Ovary (tissue), 9 donors: ENCODE data around the gene PRMT1. TPM values are rescaled to one million over a fixed set of nuclear protein-coding genes. Genes with fewer than 3 reads are reported as not detected.
A peak's percentile ranks its signal among the peaks of the same experiment; 100 is the strongest.

ENCODE experiments used
- DNase-seq, 5 donors: peaks; one replicate each; pipeline ENCODE4 v3.0.0-alpha.2; 2019 to 2020
- H3K27ac ChIP-seq, 2 donors: fragments of 200-600 bp; one replicate each; pipeline versions ENCODE4 v1.5.1 to v1.8.0; 2019 to 2022
- H3K27me3 ChIP-seq: fragments of 200-600 bp; one replicate; pipeline ENCODE4 v1.8.0; 2022
- H3K36me3 ChIP-seq: fragments of 200-600 bp; sonication (generic); one replicate; pipeline ENCODE4 v1.5.1; 2019
- H3K4me1 ChIP-seq: one replicate; pipeline ENCODE4 v1.8.1; 2013; ENCODE audit warnings: mild to moderate bottlenecking, moderate library complexity; ENCODE audit not compliant: insufficient read depth
- H3K4me3 ChIP-seq: fragments of 200-600 bp; sonication (generic); one replicate; pipeline ENCODE4 v1.5.1; 2017
- H3K9me3 ChIP-seq, 2 donors: fragments of 200-600 bp in 1 of 2; sonication (generic) in 1 of 2; one replicate each; pipeline versions ENCODE4 v1.5.1 to v1.8.1; 2013 to 2019; ENCODE audit warnings: mild to moderate bottlenecking in 1 of 2, moderate library complexity in 1 of 2
- CTCF ChIP-seq, 3 donors: fragments of 450-650 bp in 2 of 3; fragments of 200-600 bp in 1 of 3; IDR thresholded peaks; one replicate each; pipeline versions ENCODE4 v1.5.1 to v1.8.0; 2016 to 2022; ENCODE audit warnings: antibody characterized with exemption in 3 of 3, mild to moderate bottlenecking in 1 of 3
- EP300 ChIP-seq: sonication (generic); formaldehyde crosslinking; IDR thresholded peaks from one replicate; pipeline ENCODE4 v1.6.1; 2017; ENCODE audit warnings: antibody characterized with exemption
- POLR2A ChIP-seq: fragments of 450-650 bp; IDR thresholded peaks from one replicate; pipeline ENCODE4 v1.6.1; 2017; ENCODE audit warnings: antibody characterized with exemption, mild to moderate bottlenecking, moderate library complexity
- whole genome bisulfite sequencing, 3 donors: extraction: QIAGEN DNeasy Blood & Tissue Kit in 1 of 3; methylation state at CpG; one replicate each; pipeline versions ENCODE4 v1.1.5 to v1.1.7; 2013 to 2017; 5-methylcytosine and 5-hydroxymethylcytosine counted together
- intact Hi-C, 4 donors: fragments of 100-400 bp; cut with DNase I; formaldehyde crosslinking; loops; one replicate each; pipeline versions ENCODE4 v1.11.0 to v1.15.1; 2022 to 2023
- polyA plus RNA-seq, 2 donors: library from polyadenylated mRNA; stranded (reverse); fragments of 200-250 nt in 1 of 2; fragments of 350-450 nt in 1 of 2; fragmentation: Illumina TruSeq in 1 of 2; extraction: RNeasy Lipid Tissue Mini Kit (QIAGEN cat#74804) in 1 of 2; gene quantifications; one replicate each; pipeline ENCODE4 v1.2.3, GENCODE V29; 2013 to 2014
- total RNA-seq, 7 donors: library from RNA; depleted of rRNA in 2 of 7; stranded (reverse); fragments of >200 nt in 2 of 7; fragmentation: NEBNext Ultra II Directional in 3 of 7; extraction: Animal tissue kit (Norgen Biotek cat#: 25700) in 3 of 7; gene quantifications; one replicate each; pipeline versions ENCODE4 v1.1.0 to v1.2.4, GENCODE V29; 2016 to 2023
- donor health status: DM: no; HTN: no; CAD: no; lungs with moderate emphysema.
- donor health status: DM: no; HTN: no; CAD: no.
- donor health status: Bipolar disorder and iron deficiency.
- donor health status: DM: yes; HTN: yes; CAD: no.
- donor health status: DM: no; HTN: no; CAD: no.
- donor health status: DM: yes; HTN: yes; CAD: no.

The PRMT1 gene
- total and polyA plus RNA-seq, 9 donors, result 57.1 to 182 (median 152) TPM

DNA sequence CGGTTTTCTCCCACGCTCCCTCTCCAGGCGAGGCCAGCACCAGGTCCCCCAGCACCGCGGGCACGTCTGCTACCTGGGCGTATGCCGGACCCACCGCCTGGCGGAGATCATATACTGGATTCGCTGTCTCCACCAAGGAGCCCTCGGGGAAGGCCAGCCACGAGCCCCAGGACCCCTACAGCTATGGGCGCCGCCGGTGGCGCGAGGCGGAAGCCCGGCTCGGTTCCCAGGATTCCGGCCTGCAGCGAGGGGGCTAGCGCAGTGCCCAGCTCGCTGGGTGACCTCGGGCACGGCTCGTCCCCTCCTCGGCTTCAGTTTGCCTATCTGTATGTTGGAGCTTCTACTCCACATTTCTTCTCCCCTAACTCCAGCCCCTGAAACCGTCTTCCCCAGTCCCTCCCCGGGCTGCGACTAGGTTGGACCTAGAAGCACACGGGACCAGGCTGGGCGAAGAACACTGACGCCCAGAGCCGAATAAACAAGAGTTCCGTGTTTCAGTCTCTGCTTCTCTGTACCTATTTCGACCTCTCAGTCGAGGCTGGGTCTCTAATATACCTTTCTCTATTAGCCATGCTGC, 13.1 kb downstream of the PRMT1 start:
- H3K9me3 ChIP-seq, result no peaks in the 10 kb centered on the region
- H3K27ac ChIP-seq, result peak overlapping the region; percentile 8 to 10
- peak overlapping the region; percentile 39 for H3K4me3 ChIP-seq
- DNase-seq, result no peak
- TF ChIP-seq CTCF (IDR thresholded peaks at IDR 0.05), result no peak
- TF ChIP-seq EP300, result no peak
- TF ChIP-seq POLR2A, result no peak
- no peaks in the 10 kb centered on the region for H3K36me3 ChIP-seq
- no peaks in the 10 kb centered on the region for H3K4me1 ChIP-seq
- 2 to 4% (median 3%) methylated on average over 37 to 39 of the region's 39 CpGs for WGBS, 3 donors
- no peaks in the 10 kb centered on the region for H3K27me3 ChIP-seq
- intact Hi-C loops, result loop anchor here in 1 of 4 donors (2.0 kb wide), 1 partner anchor 67 kb away; no protein-coding TSS in a partner anchor

DNA sequence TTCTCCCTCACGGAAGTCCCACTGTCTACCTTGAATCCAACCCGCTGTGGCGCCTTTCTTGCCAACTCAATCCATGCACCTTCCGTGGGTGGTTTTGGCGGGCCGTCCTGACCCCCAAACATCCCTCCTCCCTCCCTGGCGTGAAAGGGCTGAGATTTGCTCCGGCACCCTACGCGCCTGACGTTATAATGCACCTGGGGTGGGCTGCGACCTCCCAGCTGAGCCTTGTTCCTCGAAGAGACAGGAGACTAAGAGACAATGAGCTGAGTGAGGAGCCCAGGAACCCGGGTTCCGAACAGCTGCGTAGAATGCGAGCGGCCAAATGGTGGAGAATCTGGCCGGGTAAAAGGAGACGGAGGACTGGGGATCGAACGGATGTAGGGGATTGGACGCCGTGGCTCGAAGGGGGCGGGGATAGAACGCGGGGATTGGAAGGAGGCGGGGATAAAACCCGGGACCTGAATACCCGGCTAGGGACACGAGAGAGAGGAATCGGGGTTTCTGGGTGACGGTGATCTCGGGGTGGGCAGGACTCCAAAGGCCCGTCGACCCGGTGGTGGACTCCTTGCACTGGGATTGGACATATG, 13.7 kb downstream of the PRMT1 start, which contains the start of gene CPT1C:
Gene CPT1C (plus strand): TSS at position 461 of the 587 bp plus-strand sequence. CDS start 1,137 bp downstream, outside the sequence.
- intact Hi-C loops, result loop anchor here in 1 of 4 donors (2.0 kb wide), 1 partner anchor 66 kb away; no protein-coding TSS in a partner anchor
- peak within 1 kb of the TSS; percentile 39 for H3K4me3 ChIP-seq
- no peaks in the 10 kb centered on the region for H3K27me3 ChIP-seq
- H3K36me3 ChIP-seq, result no peaks in the 10 kb centered on the region
- DNase-seq, result peak; percentile 81 to 89 (median 85)
- H3K27ac ChIP-seq, result peak within 1 kb of the TSS; percentile 8 to 10
- TF ChIP-seq EP300, result no peak
- TF ChIP-seq POLR2A, result peak; percentile 55
- 0 to 1% (median 0%) methylated on average over 38 of the region's 38 CpGs for WGBS, 3 donors
- no peaks in the 10 kb centered on the region for H3K4me1 ChIP-seq
- H3K9me3 ChIP-seq, result no peaks in the 10 kb centered on the region

- no peak overlapping the region for H3K27ac ChIP-seq
These were observed 14.4 kb downstream of the PRMT1 start for GRCh38 chr19:49691243-49692146.

GRCh38 chr19:49692147-49692506, 15.1 kb downstream of the PRMT1 start:
- TF ChIP-seq EP300 (no peak), POLR2A (no peak), CTCF (IDR thresholded peaks at IDR 0.05) (no peak)
- H3K4me1 ChIP-seq, result no peaks in the 10 kb centered on the region
- no peak overlapping the region for H3K27ac ChIP-seq
- no peaks in the 10 kb centered on the region for H3K9me3 ChIP-seq
- H3K27me3 ChIP-seq, result no peaks in the 10 kb centered on the region
- 51 to 69% (median 65%) methylated on average over 15 to 16 of the region's 16 CpGs for WGBS, 3 donors
- intact Hi-C loops, result no loop called here
- peak in 1 of 5 donors; percentile 42 for DNase-seq
- H3K4me3 ChIP-seq, result peak overlapping the region; percentile 39
- no peaks in the 10 kb centered on the region for H3K36me3 ChIP-seq

More at GRCh38 chr19:49691243-49692146, 14.4 kb downstream of the PRMT1 start:
- Histone ChIP-seq H3K9me3 (no peaks in the 10 kb centered on the region), H3K36me3 (no peaks in the 10 kb centered on the region), H3K4me3 (peak overlapping the region; percentile 39), H3K27me3 (no peaks in the 10 kb centered on the region), H3K4me1 (no peaks in the 10 kb centered on the region)
- intact Hi-C loops, result loop anchor here in 1 of 4 donors (2.0 kb wide), 1 partner anchor 65 kb away; no protein-coding TSS in a partner anchor
- DNase-seq, result peak; percentile 62 to 81 (median 70)
- 4 to 5% (median 5%) methylated on average over 36 to 39 of the region's 39 CpGs for WGBS, 3 donors
- TF ChIP-seq EP300 (no peak), POLR2A (no peak), CTCF (IDR thresholded peaks at IDR 0.05) (no peak)
